MV-4-11 (cell line): Measurements from ENCODE around the gene TAS2R3.
"Not testable (repeated sequence)": the region's sequence is repeated elsewhere in the genome, so short reads cannot be mapped to it uniquely, and the experiment has no call there.

Experiments used
- DNase-seq: peaks from one replicate; lab custom pipeline; 2025; lab: John Stamatoyannopoulos, UW

Gene TAS2R3, protein sequence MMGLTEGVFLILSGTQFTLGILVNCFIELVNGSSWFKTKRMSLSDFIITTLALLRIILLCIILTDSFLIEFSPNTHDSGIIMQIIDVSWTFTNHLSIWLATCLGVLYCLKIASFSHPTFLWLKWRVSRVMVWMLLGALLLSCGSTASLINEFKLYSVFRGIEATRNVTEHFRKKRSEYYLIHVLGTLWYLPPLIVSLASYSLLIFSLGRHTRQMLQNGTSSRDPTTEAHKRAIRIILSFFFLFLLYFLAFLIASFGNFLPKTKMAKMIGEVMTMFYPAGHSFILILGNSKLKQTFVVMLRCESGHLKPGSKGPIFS

DNA sequence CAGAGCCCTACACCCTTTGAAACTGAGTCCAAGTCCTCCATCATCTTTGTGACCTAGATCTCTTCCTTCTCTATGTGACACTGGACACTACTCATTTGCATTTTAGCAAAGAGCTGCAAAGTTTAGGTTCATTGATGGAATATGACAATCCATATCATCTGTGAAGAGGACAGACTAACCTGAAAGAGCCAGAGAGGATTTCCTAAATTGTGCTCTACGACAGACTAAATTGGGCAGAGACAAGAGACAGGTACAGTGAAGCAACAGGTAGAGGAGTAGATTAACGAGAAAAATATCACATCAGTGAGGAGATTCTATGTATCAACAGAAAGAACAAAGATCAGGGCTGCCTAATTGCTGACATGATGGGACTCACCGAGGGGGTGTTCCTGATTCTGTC is at the start of gene TAS2R3:
Gene TAS2R3 (plus strand): TSS at position 301 of the 400 bp plus-strand sequence. CDS start 62 bp downstream, at position 363.
- no peak for DNase-seq

DNA sequence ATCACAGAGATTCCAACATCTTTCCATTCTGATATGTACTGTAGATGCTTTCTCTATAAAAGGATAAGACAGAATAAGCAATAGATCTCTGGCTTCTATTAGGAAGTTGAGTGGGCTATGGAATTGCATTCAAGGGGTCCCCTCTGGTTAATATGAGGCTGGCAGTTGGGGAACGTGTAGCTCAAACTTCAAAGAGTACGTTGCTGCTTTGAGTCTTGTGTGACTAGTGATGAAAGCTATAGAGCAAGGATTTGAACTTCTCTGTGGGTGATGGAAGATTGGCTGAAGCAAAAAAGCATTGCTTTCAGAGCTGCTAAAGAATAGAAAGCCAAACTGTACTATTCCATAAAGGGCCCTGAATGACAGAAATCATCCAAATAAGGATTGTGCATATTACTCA is 49.3 kb upstream of the TAS2R3 start:
- DNase-seq = no peak

DNA sequence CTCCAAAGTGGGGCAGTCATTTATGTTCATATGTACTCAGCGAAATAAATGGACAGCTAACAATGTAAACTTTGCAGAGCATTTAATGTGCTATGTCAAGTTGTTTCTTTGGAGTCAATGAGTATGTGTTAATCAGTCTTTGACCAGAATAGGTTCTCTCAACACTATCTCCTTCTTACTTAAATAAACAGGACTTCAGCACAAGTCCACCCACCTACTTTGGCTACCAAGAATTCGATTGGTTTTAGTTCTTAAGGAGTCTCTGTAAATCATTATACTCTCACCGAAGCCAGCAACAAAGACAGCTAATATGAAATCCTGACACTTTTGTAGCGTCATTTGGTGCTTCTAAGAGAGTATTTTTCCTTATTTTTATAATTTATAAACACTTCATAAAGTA is 48.9 kb upstream of the TAS2R3 start:
- DNase-seq = no peak

DNA sequence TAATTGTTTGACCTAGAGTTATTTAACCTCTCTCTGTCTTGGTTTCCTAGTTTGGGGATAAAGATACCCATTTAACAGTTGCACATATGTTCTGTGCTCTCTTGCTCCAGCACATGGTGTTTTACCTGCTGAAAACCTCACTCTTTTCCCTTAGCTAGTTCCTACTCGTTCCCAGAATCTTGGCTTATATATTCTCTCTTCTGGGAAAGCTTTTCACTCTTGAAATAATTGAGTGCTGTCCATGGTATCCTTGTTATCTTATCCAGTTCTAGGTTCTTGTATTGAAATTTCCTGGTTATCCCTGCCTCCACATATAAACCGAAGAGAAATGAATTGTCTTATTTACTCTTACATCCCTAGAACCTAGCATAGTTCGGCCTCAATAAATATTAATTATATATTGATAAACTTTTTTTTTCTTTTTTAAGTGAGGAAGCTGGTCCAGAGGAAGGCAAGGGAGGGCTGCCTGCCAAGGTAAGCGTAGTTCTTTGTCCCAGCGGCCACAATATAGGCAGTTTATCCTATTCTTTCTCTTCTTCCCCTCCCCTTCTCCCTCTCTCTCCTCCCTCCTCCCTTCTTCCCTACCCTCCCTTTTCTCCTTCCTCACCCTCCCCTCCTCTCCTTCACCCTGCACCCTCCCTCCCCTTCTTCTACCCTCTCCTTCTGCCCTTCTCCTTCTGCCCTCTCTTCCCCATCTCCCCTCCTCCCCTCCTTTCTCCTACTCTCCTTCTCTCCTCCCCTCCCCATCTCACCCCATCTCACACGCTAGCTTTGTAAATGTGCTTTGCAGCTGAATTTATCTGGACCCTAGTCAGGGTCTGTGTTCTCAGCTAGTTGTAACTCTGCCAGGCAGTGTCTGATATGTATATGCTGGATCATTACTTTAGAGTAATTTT is 47.9 kb upstream of the TAS2R3 start:
- no peak for DNase-seq

DNA sequence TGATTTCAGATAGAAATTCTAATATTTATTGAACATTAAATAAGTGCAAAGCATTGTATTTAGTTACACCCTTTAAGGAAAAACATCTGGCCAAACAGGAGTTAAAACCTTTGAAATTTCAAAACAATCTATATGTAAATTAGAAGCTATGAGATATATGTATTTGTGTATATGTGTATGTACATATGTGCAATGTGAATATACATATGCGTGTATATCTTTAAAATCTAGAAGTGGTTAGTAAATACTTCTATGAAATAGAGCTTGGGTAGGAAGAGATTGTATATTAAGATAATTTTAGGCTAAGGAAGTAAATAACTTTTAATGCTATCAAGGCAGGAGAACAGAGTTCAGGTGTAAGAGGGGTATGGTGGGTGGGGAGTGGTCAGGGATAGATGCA is 46.4 kb upstream of the TAS2R3 start:
- DNase-seq = no peak

DNA sequence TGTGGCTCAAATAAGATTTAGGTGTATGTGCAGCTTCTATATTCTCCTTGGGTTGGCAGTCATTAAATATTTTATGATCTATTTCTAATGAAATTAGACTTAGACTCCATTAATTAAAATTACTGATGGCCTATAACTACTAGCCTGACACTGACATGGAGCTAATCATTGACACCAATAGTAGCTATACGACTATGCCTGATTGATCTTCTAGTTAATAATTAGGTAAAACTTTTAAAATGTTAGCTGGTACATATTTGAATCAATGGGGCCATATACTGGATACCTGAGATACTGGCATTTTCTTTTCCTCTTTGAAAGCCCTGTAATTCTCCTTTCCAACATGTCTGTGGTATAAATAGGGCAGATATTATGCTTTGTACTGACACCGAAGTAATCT is 41.4 kb upstream of the TAS2R3 start:
- no peak for DNase-seq

DNA sequence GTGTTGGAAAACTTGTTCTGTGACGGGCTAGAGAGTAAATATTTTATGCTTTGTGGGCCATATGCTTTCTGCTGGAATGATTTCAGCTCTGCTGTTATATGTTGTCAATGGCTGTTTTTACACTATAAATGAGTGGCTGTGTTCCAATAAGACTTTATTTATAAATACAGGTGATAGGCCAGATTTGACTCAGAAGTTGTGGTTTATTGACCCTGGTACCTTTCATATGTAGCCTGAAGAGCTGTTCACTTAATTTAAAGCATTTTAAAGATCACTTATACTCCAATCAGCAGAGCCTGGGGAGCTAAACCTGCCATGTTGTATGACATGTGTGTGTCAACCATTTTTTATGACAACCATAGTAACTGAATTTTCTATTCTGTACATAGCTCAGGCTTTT is 34.9 kb upstream of the TAS2R3 start:
- no peak for DNase-seq

DNA sequence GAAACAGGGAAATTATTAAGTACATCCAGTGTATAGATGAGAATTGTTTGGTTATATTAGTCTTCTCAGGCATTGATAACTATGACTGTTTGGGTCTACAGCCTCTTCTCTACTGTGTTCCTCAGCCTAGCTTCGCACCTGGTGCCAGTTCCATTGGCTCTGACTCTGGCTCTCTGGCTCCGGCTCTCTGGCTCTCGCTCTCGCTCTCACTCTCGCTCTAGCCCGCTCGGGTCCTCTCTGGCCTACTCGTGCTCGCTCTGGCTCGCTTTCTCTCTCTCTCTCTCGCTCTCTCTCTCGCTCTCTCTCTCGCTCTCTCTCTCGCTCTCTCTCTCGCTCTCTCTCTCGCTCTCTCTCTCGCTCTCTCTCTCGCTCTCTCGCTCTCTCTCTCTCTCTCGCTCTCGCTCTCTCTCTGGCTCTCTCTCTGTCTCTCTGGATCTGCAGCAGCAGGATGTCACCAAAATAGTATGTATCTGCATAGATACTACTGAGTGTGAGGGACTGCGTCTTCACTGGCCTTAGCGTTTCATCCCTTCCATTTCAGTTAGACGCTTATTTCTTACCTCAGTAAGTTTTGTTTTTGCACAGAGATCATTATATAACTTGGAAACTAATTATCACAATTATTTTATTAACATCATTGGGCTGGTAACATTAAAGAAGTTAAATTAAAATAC is 32.3 kb upstream of the TAS2R3 start:
- no peak for DNase-seq

DNA sequence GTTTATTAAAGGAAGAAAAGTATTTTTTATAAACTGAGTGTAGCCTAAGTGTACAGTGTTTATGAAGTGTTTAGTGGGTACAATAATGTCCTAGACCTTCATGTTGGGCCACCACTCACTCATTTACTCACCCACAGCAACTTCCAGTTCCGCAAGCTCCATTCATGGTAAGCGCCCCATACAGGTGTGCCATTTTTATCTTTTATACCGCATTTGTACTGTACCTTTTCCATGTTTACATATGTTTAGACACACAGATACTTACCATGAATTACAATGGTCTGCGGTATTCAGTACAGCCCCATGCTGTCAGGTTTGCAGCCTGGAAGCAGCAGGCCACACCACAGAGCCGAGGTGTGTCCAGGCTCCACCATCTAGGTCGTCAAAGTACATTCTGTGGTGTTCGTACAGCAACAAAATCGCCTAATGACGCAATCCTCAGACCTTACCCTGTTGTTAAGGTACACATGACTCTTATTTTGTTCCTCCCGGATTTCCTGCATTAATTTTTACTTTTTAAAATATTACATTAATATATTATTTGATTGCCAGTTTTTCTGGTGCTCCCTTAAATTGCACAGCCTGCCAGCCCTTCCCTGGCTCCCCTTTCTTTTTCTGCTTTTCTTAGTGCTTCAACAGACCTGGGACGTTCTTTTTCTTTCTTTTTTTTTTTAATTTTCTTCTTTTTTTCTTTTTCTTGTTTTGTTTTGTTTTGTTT is 26.6 kb upstream of the TAS2R3 start:
- peak; percentile 10 for DNase-seq

DNA sequence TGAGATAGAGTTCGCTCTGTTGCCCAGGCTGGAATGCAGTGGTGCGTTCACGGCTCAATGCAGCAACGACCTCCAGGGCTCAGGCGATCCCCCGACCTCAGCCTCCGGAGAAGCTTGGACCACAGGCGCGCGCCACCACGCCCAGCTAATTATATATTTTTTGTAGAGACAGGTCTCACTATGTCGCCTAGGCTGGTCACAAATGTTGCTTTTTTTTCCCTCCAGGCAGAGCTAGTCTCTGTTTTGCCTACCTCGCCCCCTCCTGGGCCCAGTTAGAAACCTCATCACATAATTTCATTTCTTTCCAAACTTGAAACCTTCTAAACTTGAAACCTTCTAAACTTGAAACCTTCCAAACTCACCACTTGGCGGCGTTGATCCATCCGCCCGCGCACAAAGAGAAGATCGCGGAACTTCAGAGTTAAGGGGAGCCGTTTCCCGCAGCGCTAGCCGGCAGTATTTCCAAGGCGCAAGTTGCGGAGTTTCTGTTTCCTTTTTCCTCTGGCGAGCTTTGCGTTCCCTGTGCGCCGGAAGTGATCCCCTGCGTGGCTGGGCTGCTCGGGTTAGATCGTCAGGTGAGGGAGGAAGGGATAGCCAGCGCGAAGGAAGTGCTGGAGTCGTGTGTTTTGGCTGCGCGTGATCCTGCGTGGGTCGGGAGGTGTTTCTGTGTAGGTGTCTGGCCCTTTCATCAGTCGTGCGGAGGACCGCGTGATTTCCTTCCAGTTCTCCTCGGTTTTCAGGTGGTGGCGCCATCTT is 25.9 kb upstream of the TAS2R3 start, which contains the start of gene SSBP1:
Gene SSBP1 (plus strand): TSS at position 523 of the 756 bp plus-strand sequence. CDS start 809 bp downstream, outside the sequence.
- DNase-seq = peak; percentile 98

DNA sequence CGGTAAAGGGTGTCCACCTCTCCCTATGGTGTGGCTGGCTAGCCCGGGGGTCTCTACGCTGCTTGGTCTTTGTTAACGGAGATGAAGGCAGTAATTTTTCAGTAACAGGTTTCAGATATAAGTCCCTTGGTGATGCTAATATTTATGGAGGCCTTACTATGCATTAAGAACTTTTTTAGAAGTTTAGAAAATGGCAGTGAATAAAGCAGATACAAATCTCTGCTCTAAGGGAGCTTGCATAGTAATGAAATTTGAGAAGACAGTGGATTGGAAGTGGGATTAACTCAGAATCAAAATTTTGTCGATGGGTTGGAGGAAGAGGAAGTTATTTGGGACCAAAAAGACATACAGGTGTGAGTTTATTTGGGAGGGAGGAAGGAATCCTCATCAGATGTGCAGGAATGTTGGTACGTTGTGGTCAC is 25.3 kb upstream of the TAS2R3 start:
- DNase-seq = no peak

DNA sequence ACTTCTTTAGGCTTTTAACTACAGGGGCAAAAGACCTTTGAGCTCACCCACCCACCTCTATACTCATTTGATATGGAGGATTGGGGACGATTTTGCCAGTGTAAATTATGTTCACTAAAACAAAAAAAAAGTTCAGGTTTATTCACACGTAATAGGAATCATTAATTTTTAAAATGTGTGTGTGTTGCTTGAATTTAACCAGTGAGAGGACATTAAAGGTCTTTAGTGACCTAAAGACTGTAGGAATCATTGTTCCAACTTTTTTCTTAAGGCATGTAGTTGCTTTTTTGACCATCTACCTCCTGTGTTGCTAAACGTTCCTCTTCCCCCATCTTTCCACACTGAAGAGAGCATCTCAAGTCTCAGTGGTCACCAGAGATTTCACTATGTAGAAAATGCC is 24.6 kb upstream of the TAS2R3 start:
- DNase-seq = no peak

DNA sequence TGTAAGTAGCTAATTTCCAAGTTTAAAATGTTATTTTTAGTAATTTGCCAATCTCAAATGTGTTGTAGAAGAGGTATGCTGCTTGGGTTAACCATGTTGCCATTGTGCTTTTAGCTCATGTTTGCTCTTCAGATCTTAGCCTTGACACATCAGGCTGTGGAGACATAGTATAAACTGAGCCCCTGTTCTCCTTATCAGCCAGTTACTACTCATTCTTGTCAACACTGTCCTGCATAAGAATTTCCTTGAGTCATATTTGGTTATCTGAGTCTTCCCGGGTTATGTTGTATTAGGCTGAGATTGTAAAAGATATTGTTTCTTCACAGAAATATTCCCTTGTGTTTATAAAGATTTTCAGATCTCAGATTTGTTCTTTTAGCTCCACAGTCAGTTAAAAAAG is 21.7 kb upstream of the TAS2R3 start:
- no peak for DNase-seq

DNA sequence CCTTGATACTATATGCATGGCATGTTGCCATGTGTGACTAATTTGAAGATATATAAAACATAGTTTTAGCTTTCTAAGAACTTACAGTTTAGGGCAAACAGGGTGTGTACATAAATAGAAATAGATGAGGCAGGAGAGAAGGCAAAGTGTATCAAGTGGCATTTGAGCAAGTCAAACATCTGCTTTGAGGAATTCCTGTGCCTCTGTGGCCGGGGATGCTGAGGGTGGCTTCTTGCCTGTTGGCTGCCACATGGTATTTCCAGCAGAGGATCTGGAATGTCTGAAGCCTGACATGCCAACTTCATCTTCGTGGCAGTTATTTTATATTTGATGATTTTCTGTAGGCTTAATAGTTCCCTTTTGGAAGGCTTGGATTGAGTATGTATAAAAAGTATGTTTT is 19.8 kb upstream of the TAS2R3 start:
- no peak for DNase-seq

DNA sequence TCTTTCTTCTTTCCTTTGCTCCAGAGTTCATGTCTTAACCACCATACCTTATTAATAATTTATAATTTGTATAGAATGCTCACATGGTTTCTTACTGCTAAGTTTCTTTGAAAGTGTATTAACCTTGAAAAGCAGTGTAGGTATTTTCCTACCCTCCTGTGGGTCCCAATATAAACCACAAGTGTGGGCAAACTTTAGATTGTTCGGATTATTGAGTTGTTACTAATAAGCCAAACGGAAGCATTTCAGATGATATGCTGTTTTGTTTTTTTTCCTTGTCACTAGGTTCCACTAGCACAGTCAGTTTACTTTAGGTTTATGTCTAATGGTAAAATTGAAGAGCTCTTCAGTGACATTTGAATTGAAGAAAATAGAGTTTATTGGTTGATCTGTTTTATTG is 15.5 kb upstream of the TAS2R3 start:
- no peak for DNase-seq

DNA sequence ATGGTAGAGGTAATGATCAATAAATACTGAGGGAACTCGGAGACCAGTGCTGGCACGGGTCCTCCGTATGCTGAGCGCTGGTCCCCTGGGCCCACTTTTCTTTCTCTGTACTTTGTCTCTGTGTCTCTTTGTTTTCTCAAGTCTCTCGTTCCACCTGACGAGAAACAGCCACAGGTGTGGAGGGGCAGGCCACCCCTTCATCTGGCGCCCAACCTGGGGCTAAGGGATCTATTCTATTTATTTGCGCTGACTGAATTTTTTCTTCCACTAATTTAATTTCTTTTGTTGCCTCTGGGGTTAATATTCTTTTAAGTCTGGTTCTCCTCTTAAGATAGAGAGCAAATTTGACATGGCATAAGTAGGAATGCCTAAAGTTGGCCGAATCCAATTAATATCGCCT is 12.0 kb upstream of the TAS2R3 start:
- DNase-seq = not testable (repeated sequence)

DNA sequence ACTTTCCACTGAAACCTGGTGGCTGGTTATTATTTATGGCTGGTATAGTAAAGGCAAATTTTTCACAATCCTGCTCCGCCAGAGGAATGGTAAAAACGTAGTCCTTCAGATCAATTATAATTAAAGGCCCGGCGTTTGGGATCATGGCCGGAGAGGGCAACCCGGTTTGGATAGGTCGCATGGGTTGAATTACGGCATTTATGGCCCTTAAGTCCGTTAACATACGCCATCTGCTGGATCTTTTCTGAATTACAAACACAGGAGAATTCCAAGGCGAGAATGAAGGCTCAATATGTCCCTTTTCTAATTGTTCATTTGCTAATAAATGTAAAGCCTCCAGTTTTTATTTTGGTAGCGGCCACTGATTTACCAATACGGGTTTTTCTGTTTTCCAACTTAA is 11.3 kb upstream of the TAS2R3 start:
- no peak for DNase-seq

DNA sequence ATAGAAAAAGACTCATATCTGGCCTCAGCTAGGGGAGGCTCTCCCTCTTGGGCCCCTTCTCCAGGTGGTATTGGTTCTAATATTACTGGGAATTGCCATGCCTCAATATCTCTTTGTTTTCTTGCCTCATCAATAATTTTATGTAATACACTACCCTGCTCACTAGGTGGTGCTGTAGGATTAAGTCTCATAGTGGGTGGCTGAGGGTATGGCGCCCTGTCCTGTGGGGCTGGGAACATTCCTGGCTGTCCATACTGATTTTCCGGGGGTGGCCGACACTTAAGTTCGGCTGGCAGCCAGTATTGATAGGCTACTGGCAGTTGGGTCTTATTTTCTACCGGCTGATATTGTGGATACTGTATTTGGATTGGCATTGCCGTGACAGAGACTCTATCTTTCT is 9.0 kb upstream of the TAS2R3 start:
- peak; percentile 4 for DNase-seq

DNA sequence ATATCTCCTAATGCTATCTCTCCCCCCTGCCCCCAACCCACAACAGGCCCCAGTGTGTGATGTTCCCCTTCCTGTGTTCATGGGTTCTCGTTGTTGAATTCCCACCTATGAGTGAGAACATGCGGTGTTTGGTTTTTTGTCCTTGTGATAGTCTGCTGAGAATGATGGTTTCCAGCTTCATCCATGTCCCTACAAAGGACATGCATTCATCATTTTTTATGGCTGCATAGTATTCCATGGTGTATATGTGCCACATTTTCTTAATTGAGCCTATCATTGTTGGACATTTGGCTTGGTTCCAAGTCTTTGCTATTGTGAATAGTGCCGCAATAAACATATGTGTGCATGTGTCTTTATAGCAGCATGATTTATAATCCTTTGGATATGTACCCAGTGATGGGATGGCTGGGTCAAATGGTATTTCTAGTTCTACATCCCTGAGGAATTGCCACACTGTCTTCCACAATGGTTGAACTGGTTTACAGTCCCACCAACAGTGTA is 6.2 kb downstream of the TAS2R3 start:
- DNase-seq = not testable (repeated sequence)

DNA sequence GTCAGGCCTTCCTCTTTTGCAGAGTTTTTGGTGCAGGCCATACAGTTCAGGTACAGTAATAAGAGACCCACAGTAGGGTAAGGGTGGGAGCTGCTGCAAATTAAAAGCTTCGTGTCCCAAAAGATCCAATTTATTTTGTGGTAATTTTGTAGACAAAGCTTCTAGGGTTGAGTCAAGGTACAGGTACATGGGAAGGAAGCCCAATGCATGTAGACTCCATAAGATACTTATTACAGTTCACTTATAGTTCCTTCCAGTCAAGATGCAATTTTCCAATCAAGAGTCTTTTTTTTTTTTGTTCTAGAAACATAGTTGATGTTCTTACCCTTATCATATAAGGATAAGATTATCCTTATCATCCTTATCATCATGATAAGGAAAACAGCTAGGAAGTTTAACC is 12.5 kb downstream of the TAS2R3 start, which contains the start of gene TAS2R4:
Gene TAS2R4 (plus strand): TSS at position 301 of the 400 bp plus-strand sequence. CDS start 1,815 bp downstream, outside the sequence.
- no peak for DNase-seq
